Kidney epithelial cell (primary cell): ENCODE data around the gene HPCAL1. TPM values are rescaled to one million over a fixed set of nuclear protein-coding genes. Genes with fewer than 3 reads are reported as not detected.

ENCODE experiments used
- DNase-seq: peaks from one replicate; pipeline ENCODE4 v3.0.0-alpha.2; 2010; ENCODE audit warnings: low read depth
- H3K27me3 ChIP-seq: 2 replicates; pipeline ENCODE4 v1.6.0; 2011; ENCODE audit warnings: low read length; ENCODE audit not compliant: control insufficient read depth, insufficient read depth
- H3K36me3 ChIP-seq: 2 replicates; pipeline ENCODE4 v1.5.1; 2011; ENCODE audit warnings: low read length; ENCODE audit not compliant: control insufficient read depth, insufficient read depth
- H3K4me3 ChIP-seq: 2 replicates; pipeline ENCODE4 v1.5.1; 2011; ENCODE audit warnings: low read depth, mild to moderate bottlenecking, control low read depth, low read length
- CTCF ChIP-seq: IDR thresholded peaks from 2 replicates; pipeline ENCODE4 v1.5.1; 2011; ENCODE audit warnings: mild to moderate bottlenecking, moderate library complexity, low read length, control low read depth, inconsistent platforms; ENCODE audit not compliant: insufficient read depth, poor library complexity, severe bottlenecking
- total RNA-seq: library from RNA; depleted of rRNA; stranded (reverse); fragments of >200 nt; gene quantifications from 2 replicates; pipeline ENCODE4 v1.2.3, GENCODE V29; 2015

The HPCAL1 gene
- total RNA-seq, 1 donor from 2014 or later = 33.7 TPM

DNA sequence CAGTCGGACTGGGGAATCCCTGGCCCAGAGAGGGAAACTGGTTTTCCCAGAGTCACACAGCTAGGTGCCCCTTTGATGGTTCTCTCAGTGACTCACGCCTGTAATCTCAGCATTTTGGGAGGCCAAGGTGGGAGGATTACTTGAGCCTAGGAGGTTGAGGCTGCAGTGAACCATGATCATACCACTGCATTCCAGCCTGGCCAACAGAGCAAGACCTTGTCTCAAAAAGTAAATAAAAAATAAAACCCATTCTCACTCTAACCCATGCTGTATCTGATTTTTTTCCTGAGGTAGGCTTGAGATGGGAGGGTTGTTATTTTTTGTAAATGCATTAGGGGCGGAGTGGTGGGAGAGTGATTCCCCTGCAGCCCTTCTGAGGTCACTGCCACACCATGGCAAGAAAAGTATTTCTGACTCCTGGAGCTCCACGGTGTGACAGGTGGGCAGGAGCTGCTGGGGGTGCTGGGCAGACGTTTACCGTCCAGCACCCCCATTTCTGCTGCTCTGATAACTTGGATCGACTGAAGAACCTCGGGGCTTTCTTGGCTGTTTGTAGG is 60.3 kb downstream of the HPCAL1 start:
- no peak for DNase-seq
- Histone ChIP-seq H3K36me3 (no peaks in the 10 kb centered on the region), H3K4me3 (no peak overlapping the region), H3K27me3 (no peaks in the 10 kb centered on the region)
- TF ChIP-seq CTCF = no peak

DNA sequence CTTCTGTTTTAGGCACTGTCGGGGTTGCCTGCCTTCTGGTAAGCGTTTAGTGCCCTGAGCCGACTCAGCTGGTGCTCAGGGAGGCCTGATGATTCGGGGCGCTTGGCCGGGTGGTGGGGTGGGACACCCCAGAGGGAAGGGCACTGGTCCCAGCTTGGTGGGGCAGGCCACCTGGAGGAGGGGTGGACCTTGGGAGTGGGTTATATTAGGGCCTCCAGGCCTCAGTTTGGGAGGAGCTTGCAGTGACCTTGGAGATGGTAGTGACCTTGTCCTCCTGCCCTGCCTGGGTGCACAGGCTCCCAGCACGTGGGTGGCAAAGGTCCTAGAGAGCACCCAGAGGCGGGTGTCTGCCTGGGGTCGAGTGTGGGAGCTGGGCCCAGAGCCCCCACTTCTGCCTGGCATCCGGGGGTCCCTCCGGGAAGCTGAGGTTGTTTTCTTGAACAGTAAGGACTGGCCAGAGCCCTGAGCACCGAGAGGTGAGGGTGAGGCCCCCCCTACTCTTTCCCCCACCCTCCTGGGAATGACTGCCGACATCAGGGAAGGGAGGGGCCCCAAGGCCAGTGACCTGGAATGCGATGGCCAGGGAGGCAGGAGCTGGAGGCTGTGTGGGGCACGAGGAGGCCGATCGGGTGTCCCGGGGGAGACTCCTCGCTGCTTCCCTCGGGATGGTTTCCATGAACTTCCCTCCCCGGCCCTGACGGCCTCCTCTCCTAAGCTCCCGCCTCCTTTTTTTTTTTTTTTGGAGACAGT is 61.3 kb downstream of the HPCAL1 start:
- no peak for DNase-seq
- Histone ChIP-seq H3K27me3 (no peaks in the 10 kb centered on the region), H3K36me3 (no peaks in the 10 kb centered on the region), H3K4me3 (no peak overlapping the region)
- no peak for TF ChIP-seq CTCF

DNA sequence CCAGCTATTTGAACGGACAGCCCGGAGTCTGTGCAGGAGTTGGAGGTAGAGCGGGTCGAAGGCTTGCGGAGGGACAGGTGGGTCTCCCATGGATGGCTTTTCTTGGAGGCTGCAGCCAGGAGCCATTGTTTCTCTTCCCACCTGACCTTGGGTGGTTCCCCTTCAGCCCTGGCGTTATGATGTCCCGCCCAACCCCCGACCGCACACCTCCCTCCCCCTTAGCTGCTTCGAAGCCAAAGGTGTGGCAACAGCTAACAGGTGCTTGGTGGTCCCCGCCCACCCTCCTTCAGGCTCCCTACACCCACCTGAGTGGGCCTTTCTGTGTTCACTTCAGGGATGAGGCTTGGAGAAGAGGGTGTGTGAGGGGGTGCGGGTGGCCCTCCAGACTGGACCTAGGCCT is 62.7 kb downstream of the HPCAL1 start:
- H3K4me3 ChIP-seq = no peak overlapping the region
- DNase-seq = no peak
- H3K36me3 ChIP-seq = no peaks in the 10 kb centered on the region
- no peaks in the 10 kb centered on the region for H3K27me3 ChIP-seq
- TF ChIP-seq CTCF = no peak

GRCh38 chr2:10366601-10367270 is 64.0 kb downstream of the HPCAL1 start:
- no peaks in the 10 kb centered on the region for H3K27me3 ChIP-seq
- no peaks in the 10 kb centered on the region for H3K36me3 ChIP-seq
- H3K4me3 ChIP-seq = no peak overlapping the region
- no peak for DNase-seq
- TF ChIP-seq CTCF = no peak

DNA sequence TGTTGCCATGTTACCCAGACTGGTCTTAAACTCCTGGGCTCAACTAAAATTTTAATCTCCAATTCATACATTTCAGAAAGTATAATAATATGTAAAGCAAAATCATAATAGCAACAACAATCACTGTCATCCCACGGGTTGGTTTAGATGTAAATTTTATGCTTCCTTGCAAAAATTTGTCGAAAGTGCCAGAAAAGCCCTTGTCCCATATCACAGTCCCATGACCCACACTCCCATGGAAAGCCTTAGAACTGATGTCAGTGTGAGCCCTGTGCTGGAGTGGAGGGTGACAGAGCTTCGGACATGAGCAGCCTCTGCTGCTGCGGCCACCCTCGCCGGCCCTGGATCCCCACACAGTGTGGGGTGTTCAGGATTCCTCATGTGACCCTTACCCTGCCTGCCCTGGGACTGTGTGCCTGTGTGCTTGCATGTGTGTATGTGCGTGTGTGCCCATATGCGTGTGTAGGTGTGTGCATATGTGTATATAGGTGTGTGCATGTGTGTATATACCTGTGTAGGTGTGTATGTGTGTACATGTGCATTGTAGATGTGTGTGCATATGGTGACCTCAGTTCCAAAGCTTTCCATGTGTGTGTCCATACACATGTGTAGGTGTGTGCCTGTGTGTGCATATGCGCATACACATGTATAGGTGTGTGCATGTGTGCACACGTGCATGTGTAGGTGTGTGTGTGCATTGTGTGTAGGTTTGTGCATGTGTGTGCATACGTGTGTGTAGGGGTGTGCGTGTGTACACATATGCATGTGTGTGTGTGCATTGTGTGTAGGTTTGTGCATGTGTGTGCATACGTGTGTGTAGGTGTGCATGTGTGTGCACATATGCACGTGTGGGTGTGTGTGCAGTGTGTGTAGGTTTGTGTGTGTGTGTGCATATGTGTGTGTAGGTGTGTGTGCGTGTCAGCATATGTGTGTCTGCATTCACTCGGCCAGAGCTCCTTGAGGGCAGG is 65.1 kb downstream of the HPCAL1 start:
- Histone ChIP-seq H3K4me3 (no peak overlapping the region), H3K27me3 (no peaks in the 10 kb centered on the region), H3K36me3 (no peaks in the 10 kb centered on the region)
- DNase-seq = no peak
- no peak for TF ChIP-seq CTCF
